K562 (cell line): ENCODE results near the gene DKK3. TPM values are rescaled to one million over a fixed set of nuclear protein-coding genes. Genes with fewer than 3 reads are reported as not detected.
A peak's percentile ranks its signal among the peaks of the same experiment; 100 is the strongest.

Experiments
- ARID2 ChIP-seq: fragments of 450-650 bp; IDR thresholded peaks from 2 replicates; pipeline ENCODE4 v1.6.1; 2017; ENCODE audit warnings: antibody characterized with exemption, mild to moderate bottlenecking
- HNRNPLL ChIP-seq: fragments of 200-400 bp; formaldehyde crosslinking; IDR thresholded peaks from 2 replicates; pipeline ENCODE4 v1.6.1; 2017; ENCODE audit warnings: low read length, low read depth, mild to moderate bottlenecking; ENCODE audit not compliant: poor library complexity, severe bottlenecking
- POLR2AphosphoS5 ChIP-seq: IDR thresholded peaks from 2 replicates; pipeline ENCODE4 v1.6.1; 2011; ENCODE audit warnings: mild to moderate bottlenecking, low read depth, low read length, moderate library complexity; ENCODE audit not compliant: control insufficient read depth, insufficient read depth
- SREBF2 ChIP-seq: sonication (generic); formaldehyde crosslinking; IDR thresholded peaks from 2 replicates; pipeline ENCODE4 v1.4.0; 2020; ENCODE audit warnings: mild to moderate bottlenecking, missing genetic modification reagents
- SRSF7 ChIP-seq: fragments of 200-400 bp; formaldehyde crosslinking; optimal IDR thresholded peaks from 2 replicates; pipeline ENCODE3; 2017; ENCODE audit warnings: mild to moderate bottlenecking, low read depth, low read length
- polyA plus RNA-seq, 8 experiments: library from polyadenylated mRNA; depleted of rRNA in 4 of 8; stranded (reverse) in 5 of 8; unstranded in 3 of 8; fragments of >200 nt; fragmentation: Nextera tagmentation in 2 of 8; fragmentation: Illumina TruSeq in 1 of 8; extraction: Ambion mirVana in 2 of 8; extraction: Trizol in 1 of 8; gene quantifications; 2 replicates each; pipeline versions ENCODE4 v1.2.1 to v1.2.3, GENCODE V29; 2011 to 2014; ENCODE audit warnings: inconsistent platforms in 1 of 8, missing spikeins in 1 of 8
- total RNA-seq, 7 experiments: library from RNA; depleted of rRNA in 6 of 7; stranded (reverse); fragments of >200 nt in 6 of 7; fragmentation: Illumina TruSeq in 2 of 7; extraction: Trizol in 2 of 7; gene quantifications; 2 replicates each; pipeline versions ENCODE4 v1.2.1 to v1.2.3, GENCODE V29; 2011 to 2021; ENCODE audit warnings: low replicate concordance in 1 of 7
- TF ChIP-seq, protein P1 (sequence below): fragments of 450-650 bp; IDR thresholded peaks from 2 replicates; pipeline ENCODE4 v1.6.1; 2016; ENCODE audit warnings: low read depth
- TF ChIP-seq, protein P2 (sequence below), 2 experiments: fragments of 450-650 bp; formaldehyde crosslinking in 1 of 2; IDR thresholded peaks; 2 replicates each; pipeline versions ENCODE4 v1.4.0 to v1.6.1; 2014 to 2020; ENCODE audit warnings: mild to moderate bottlenecking in 2 of 2, borderline replicate concordance in 1 of 2, low read depth in 1 of 2
- TF ChIP-seq, protein P3 (sequence below): fragments of 250-450 bp; sonication (Bioruptor Pico); IDR thresholded peaks from 2 replicates; pipeline ENCODE4 v1.6.1; 2021; ENCODE audit warnings: mild to moderate bottlenecking
- TF ChIP-seq, protein P4 (sequence below): sonication (generic); formaldehyde crosslinking; IDR thresholded peaks from 2 replicates; pipeline ENCODE4 v1.8.0; 2022; ENCODE audit warnings: missing genetic modification reagents, mild to moderate bottlenecking, borderline replicate concordance

DKK3 gene
- total and polyA plus RNA-seq, 9 of the 15 experiments (the other 6 are each of a cell fraction or from before 2014, with no cell fraction given): 0.14 to 0.85 (median 0.38) TPM; not detected in 6

DNA sequence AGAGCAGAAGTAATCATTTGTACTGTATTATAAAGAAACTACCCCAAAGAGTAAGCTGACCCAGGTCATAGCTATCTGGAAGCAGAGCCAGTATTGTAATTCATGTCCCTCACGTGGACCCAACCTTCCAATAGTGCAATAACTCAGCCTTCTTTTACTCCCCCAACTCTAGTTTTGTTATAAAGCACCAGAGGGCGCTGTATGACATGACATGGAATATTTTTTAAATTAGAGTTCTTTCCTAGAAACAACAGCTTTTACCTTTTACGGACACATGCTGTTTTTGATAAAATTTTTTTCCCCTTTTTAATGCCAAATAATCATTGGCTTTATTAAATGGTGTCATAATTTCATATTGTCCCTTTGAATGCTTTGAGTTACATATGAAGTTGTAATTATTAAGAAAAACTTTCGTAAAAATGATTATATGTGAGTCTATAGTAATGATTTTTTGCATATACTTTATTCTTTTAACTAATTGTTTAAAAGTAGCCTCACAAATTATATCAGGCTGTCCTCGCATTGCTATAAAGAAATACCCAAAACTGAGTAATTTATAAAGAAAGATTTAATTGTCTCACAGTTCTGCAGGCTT is 76.9 kb downstream of the DKK3 start (continued):
- TF ChIP-seq, protein P1, sequence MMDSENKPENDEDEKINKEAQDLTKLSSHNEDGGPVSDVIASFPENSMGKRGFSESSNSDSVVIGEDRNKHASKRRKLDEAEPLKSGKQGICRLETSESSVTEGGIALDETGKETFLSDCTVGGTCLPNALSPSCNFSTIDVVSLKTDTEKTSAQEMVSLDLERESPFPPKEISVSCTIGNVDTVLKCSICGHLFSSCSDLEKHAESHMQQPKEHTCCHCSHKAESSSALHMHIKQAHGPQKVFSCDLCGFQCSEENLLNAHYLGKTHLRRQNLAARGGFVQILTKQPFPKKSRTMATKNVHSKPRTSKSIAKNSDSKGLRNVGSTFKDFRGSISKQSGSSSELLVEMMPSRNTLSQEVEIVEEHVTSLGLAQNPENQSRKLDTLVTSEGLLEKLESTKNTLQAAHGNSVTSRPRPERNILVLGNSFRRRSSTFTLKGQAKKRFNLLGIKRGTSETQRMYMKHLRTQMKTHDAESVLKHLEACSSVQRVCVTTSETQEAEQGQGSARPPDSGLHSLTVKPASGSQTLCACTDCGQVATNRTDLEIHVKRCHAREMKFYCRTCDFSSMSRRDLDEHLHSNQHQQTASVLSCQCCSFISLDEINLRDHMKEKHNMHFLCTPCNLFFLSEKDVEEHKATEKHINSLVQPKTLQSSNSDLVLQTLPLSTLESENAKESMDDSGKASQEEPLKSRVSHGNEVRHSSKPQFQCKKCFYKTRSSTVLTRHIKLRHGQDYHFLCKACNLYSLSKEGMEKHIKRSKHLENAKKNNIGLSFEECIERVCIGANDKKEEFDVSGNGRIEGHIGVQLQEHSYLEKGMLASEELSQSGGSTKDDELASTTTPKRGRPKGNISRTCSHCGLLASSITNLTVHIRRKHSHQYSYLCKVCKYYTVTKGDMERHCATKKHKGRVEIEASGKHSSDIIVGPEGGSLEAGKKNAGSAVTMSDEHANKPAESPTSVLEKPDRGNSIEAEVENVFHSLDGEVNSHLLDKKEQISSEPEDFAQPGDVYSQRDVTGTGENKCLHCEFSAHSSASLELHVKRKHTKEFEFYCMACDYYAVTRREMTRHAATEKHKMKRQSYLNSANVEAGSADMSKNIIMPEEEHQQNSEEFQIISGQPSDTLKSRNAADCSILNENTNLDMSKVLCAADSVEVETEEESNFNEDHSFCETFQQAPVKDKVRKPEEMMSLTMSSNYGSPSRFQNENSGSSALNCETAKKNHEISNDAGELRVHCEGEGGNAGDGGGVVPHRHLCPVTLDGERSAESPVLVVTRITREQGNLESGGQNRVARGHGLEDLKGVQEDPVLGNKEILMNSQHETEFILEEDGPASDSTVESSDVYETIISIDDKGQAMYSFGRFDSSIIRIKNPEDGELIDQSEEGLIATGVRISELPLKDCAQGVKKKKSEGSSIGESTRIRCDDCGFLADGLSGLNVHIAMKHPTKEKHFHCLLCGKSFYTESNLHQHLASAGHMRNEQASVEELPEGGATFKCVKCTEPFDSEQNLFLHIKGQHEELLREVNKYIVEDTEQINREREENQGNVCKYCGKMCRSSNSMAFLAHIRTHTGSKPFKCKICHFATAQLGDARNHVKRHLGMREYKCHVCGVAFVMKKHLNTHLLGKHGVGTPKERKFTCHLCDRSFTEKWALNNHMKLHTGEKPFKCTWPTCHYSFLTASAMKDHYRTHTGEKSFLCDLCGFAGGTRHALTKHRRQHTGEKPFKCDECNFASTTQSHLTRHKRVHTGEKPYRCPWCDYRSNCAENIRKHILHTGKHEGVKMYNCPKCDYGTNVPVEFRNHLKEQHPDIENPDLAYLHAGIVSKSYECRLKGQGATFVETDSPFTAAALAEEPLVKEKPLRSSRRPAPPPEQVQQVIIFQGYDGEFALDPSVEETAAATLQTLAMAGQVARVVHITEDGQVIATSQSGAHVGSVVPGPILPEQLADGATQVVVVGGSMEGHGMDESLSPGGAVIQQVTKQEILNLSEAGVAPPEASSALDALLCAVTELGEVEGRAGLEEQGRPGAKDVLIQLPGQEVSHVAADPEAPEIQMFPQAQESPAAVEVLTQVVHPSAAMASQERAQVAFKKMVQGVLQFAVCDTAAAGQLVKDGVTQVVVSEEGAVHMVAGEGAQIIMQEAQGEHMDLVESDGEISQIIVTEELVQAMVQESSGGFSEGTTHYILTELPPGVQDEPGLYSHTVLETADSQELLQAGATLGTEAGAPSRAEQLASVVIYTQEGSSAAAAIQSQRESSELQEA: no peak
- TF ChIP-seq, protein P2, sequence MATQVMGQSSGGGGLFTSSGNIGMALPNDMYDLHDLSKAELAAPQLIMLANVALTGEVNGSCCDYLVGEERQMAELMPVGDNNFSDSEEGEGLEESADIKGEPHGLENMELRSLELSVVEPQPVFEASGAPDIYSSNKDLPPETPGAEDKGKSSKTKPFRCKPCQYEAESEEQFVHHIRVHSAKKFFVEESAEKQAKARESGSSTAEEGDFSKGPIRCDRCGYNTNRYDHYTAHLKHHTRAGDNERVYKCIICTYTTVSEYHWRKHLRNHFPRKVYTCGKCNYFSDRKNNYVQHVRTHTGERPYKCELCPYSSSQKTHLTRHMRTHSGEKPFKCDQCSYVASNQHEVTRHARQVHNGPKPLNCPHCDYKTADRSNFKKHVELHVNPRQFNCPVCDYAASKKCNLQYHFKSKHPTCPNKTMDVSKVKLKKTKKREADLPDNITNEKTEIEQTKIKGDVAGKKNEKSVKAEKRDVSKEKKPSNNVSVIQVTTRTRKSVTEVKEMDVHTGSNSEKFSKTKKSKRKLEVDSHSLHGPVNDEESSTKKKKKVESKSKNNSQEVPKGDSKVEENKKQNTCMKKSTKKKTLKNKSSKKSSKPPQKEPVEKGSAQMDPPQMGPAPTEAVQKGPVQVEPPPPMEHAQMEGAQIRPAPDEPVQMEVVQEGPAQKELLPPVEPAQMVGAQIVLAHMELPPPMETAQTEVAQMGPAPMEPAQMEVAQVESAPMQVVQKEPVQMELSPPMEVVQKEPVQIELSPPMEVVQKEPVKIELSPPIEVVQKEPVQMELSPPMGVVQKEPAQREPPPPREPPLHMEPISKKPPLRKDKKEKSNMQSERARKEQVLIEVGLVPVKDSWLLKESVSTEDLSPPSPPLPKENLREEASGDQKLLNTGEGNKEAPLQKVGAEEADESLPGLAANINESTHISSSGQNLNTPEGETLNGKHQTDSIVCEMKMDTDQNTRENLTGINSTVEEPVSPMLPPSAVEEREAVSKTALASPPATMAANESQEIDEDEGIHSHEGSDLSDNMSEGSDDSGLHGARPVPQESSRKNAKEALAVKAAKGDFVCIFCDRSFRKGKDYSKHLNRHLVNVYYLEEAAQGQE (IDR thresholded peaks at IDR 0.05; ENCODE audit: borderline replicate concordance): peak; percentile 33; the same call in 1 of the 2 replicates
- TF ChIP-seq, protein P2 (CRISPR knock-in tag; IDR thresholded peaks at IDR 0.05; ENCODE audit: low read depth): no peak
- TF ChIP-seq ARID2 (no peak), SREBF2 (CRISPR knock-in tag) (no peak), HNRNPLL (no peak), POLR2AphosphoS5 (no peak), SRSF7 (no peak)
- TF ChIP-seq, protein P3, sequence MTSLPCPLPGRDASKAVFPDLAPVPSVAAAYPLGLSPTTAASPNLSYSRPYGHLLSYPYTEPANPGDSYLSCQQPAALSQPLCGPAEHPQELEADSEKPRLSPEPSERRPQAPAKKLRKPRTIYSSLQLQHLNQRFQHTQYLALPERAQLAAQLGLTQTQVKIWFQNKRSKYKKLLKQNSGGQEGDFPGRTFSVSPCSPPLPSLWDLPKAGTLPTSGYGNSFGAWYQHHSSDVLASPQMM (CRISPR knock-in tag): no peak
- TF ChIP-seq, protein P4, sequence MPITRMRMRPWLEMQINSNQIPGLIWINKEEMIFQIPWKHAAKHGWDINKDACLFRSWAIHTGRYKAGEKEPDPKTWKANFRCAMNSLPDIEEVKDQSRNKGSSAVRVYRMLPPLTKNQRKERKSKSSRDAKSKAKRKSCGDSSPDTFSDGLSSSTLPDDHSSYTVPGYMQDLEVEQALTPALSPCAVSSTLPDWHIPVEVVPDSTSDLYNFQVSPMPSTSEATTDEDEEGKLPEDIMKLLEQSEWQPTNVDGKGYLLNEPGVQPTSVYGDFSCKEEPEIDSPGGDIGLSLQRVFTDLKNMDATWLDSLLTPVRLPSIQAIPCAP (CRISPR knock-in tag): no peak
